ENCODE measurements around the gene SGMS2. TPM values are rescaled to one million over a fixed set of nuclear protein-coding genes. Genes with fewer than 3 reads are reported as not detected.

SGMS2 gene
- total and polyA plus RNA-seq, 2 of the 4 experiments (the other 2 are of a cell fraction), result 13.4 to 37.5 TPM

- TF ChIP-seq POLR2A (IDR thresholded peaks at IDR 0.05; ENCODE audit: low read depth, low read length), result no peak
- TF ChIP-seq CHD1 (IDR thresholded peaks at IDR 0.05; ENCODE audit: low read depth, low read length), result no peak
- no peak for TF ChIP-seq USF2 (IDR thresholded peaks at IDR 0.05; ENCODE audit: low read depth, low read length)
- TF ChIP-seq RFX5 (IDR thresholded peaks at IDR 0.05; ENCODE audit: low read depth, low read length), result no peak
- TF ChIP-seq ELK1 (IDR thresholded peaks at IDR 0.05; ENCODE audit: borderline replicate concordance, low read depth, low read length), result no peak
- no peak for TF ChIP-seq BHLHE40 (IDR thresholded peaks at IDR 0.05; ENCODE audit: low read depth, low read length)
- TF ChIP-seq RCOR1 (IDR thresholded peaks at IDR 0.05; ENCODE audit: insufficient replicate concordance, low read length), result no peak
- no peak for TF ChIP-seq CEBPB (IDR thresholded peaks at IDR 0.05; ENCODE audit: low read depth, low read length)
- no peak for TF ChIP-seq RAD21 (IDR thresholded peaks at IDR 0.05; ENCODE audit: low read length)
- TF ChIP-seq SMC3 (IDR thresholded peaks at IDR 0.05; ENCODE audit: low read depth, low read length), result no peak
- TF ChIP-seq CTCF (conservative IDR thresholded peaks at IDR 0.05; ENCODE audit: low read depth, low read length), result no peak
- TF ChIP-seq MAZ (IDR thresholded peaks at IDR 0.05; ENCODE audit: borderline replicate concordance, low read depth, low read length), result no peak
- no peak for TF ChIP-seq NFE2L2 (IDR thresholded peaks at IDR 0.05; ENCODE audit: low read depth, low read length)
- no peak for TF ChIP-seq MXI1 (IDR thresholded peaks at IDR 0.05; ENCODE audit: borderline replicate concordance, low read depth, low read length)
- TF ChIP-seq MAFK (IDR thresholded peaks at IDR 0.05; ENCODE audit: low read depth, low read length), result no peak
- TF ChIP-seq FOS (IDR thresholded peaks at IDR 0.05; ENCODE audit: low read depth, low read length), result no peak
- no peaks in the 10 kb centered on the region for H3K27me3 ChIP-seq (ENCODE audit: control insufficient read depth, insufficient read depth, low read length)
- intact Hi-C loops (cut with micrococcal nuclease) (no loop called here), in situ Hi-C loops (cut with MboI; ENCODE audit: low sequenced_read_pairs) (no loop called here), dilution Hi-C loops (cut with HindIII; ENCODE audit: low sequenced_read_pairs, unreplicated experiment) (no loop called here)
- DNase-seq, result no peak
- H4K8ac ChIP-seq (ENCODE audit: low read depth in 2 of 2, low read length in 2 of 2), result no peak overlapping the region
- peaks cover 2% of the 10 kb centered on the region for H3K4me1 ChIP-seq (ENCODE audit: control insufficient read depth, insufficient read depth, low read length)
- no peak overlapping the region for H3K27ac ChIP-seq (ENCODE audit: insufficient read depth, low read length)
- ChIA-PET POLR2A (ENCODE audit: unreplicated experiment) (no interaction called here), CTCF (no interaction called here)
- no peak overlapping the region for H3K4me2 ChIP-seq (ENCODE audit: low read depth, low read length)
- H3K4me3 ChIP-seq (ENCODE audit: insufficient read depth, low read depth, low read length), result no peak overlapping the region
- H4K91ac ChIP-seq (ENCODE audit: insufficient read depth, low read depth, low read length), result no peak overlapping the region
- H3K18ac ChIP-seq (ENCODE audit: low read depth, low read length), result no peak overlapping the region
- no peak overlapping the region for H3K14ac ChIP-seq (replicated peaks; ENCODE audit: low read depth, low read length)
- no peak overlapping the region for H2BK120ac ChIP-seq (ENCODE audit: low read depth, low read length)
- H2BK15ac ChIP-seq (ENCODE audit: low read depth, low read length), result no peak overlapping the region
- BruUV-seq (replicated peaks), result no TSS peak
- H3K56ac ChIP-seq (ENCODE audit: extremely low read depth, insufficient read depth, low read length), result no peak overlapping the region
- no peak overlapping the region for H3K9ac ChIP-seq (ENCODE audit: low read depth, low read length)
- H3K9me1 ChIP-seq (ENCODE audit: insufficient read depth, low read length), result no peaks in the 10 kb centered on the region
- H3K4ac ChIP-seq (ENCODE audit: low read depth, low read length), result no peak overlapping the region
- H3K9me3 ChIP-seq (ENCODE audit: control insufficient read depth, insufficient read depth, low read length), result no peaks in the 10 kb centered on the region
- WGBS, 2 experiments (ENCODE audit: extremely low coverage in 2 of 2, insufficient read length in 1 of 2), result 100% methylated on average over 1 of the region's 3 CpGs; no CpG with 5 or more reads in 1 of the 2 experiments
- no peak overlapping the region for H2BK5ac ChIP-seq (ENCODE audit: low read depth, low read length, poor library complexity, severe bottlenecking)
- no peaks in the 10 kb centered on the region for H4K20me1 ChIP-seq (ENCODE audit: insufficient read depth, low read length)
- no peak overlapping the region for H3K23ac ChIP-seq (ENCODE audit: low read depth, low read length)
- no peak for ATAC-seq (ENCODE audit: low read depth)
- no peaks in the 10 kb centered on the region for H3K79me1 ChIP-seq (ENCODE audit: low read depth in 1 of 2, low read length in 2 of 2)
- peaks cover 5% of the 10 kb centered on the region for H3K36me3 ChIP-seq (ENCODE audit: control insufficient read depth, insufficient read depth, low read length)
- H2AK9ac ChIP-seq (replicated peaks; ENCODE audit: low read depth, low read length, poor library complexity), result no peak overlapping the region
- no peak overlapping the region for H2AK5ac ChIP-seq (ENCODE audit: low read depth, low read length)
- H2AFZ ChIP-seq (replicated peaks; ENCODE audit: low read length, poor library complexity), result no peak overlapping the region
- no peak overlapping the region for H4K5ac ChIP-seq (ENCODE audit: low read depth, low read length)
- no peak overlapping the region for H2BK20ac ChIP-seq (ENCODE audit: low read depth, low read length)
These were observed 121.1 kb downstream of the SGMS2 start for GRCh38 chr4:107945809-107946208.
